WI38 (cell line): Measurements from ENCODE around the gene CHMP2B.
"Not testable (repeated sequence)": the region's sequence is repeated elsewhere in the genome, so short reads cannot be mapped to it uniquely, and the experiment has no call there.

Experiments
- H3K4me3 ChIP-seq: 2 replicates; pipeline ENCODE4 v1.5.1; 2011; ENCODE audit warnings: low read depth, mild to moderate bottlenecking, control low read depth, low read length
- TF ChIP-seq, protein P1 (sequence below): IDR thresholded peaks from 2 replicates; pipeline ENCODE4 v1.5.1; 2012; ENCODE audit warnings: low read depth, mild to moderate bottlenecking, control low read depth, low read length

Gene CHMP2B

DNA sequence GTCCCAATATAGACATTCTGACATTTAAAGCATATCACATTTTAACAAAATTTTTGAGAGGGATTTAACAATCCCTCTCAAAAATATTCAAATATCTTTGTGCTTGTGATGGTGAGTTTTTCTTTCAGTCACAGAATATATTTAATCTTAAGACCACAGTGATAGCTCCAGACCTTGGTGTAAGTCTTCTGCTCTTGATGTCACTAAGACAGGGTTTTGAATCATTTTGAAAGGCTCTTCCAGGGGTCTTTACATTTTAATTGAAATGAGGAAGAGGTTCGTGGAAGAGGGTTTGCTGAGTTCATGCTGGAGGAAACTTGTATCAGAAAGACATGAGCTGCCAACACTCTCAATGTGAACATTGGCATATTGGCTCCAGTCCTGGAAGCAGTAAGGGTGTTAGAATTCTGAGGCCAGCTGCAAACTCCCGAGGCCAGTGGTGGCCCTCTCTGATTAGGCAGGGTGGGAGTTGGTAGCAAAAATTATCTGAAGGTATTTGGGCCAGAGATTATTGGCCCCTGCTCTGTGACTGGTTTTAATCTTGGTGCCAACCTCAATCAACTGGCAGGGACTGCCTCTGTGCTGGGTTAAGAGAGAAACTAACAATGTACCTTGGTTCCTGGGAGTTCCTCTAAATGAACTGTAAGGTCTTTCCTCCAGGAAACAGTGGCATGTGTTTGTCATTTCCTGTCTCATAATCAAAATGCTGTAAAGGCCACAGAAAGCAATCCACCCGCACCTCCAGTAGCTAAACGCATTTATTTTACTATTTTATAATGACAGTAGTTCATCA lies 44.0 kb downstream of the CHMP2B start:
- H3K4me3 ChIP-seq, result no peak overlapping the region
- TF ChIP-seq, protein P1, sequence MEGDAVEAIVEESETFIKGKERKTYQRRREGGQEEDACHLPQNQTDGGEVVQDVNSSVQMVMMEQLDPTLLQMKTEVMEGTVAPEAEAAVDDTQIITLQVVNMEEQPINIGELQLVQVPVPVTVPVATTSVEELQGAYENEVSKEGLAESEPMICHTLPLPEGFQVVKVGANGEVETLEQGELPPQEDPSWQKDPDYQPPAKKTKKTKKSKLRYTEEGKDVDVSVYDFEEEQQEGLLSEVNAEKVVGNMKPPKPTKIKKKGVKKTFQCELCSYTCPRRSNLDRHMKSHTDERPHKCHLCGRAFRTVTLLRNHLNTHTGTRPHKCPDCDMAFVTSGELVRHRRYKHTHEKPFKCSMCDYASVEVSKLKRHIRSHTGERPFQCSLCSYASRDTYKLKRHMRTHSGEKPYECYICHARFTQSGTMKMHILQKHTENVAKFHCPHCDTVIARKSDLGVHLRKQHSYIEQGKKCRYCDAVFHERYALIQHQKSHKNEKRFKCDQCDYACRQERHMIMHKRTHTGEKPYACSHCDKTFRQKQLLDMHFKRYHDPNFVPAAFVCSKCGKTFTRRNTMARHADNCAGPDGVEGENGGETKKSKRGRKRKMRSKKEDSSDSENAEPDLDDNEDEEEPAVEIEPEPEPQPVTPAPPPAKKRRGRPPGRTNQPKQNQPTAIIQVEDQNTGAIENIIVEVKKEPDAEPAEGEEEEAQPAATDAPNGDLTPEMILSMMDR, result no peak

DNA sequence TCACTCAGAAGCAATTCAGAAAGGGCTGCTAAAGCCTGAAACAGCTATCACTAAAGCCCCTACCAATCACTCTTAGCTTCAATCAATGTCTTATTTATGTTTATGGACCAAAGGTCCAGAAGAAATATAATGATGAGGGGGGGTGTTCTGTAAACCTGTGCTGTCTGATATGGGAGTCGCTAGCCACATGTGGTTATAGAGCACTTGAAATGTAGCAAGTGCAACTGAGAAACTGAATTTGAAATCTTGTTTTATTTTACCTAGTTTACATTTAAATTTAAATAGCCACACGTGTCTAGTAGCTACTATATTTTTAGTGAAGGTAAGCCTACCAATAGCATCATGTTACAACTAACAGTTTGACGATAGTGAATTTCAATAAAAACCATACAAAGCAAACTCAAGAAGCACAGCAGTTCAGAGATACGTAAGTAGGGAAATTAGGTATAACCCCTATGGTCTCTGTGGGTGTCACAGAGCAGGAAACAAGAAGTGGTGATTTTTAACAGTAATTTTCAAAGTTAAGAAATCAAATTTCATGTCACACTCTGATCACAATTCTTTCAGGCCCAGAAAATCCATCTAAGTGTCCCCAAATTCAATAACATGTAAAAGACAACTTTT lies 45.7 kb downstream of the CHMP2B start:
- H3K4me3 ChIP-seq, result no peak overlapping the region
- TF ChIP-seq, protein P1, result no peak

DNA sequence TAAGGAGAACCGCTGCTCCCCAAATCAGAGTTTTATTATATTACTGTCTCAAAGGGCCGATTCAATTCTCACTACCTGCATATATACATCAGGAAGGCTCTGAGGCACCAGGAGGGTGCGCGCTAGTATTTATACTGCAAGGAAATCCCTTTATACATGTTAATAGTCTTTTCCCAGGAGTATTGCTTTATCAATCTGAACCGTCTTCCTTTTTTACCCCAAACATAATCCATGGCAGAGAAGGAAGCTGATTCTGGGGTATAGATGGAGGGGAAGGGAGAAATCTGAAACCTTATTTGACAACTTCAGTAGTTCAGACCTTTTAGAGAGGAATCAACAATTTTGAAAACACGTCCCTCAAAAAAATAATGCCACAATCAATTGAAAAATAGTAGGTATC lies 49.4 kb downstream of the CHMP2B start, which contains the start of gene POU1F1:
TSS of gene POU1F1 (minus strand) at position 101 of the 400 bp plus-strand sequence. CDS start 122 bp downstream, outside the sequence.
- no peak within 1 kb of the TSS for H3K4me3 ChIP-seq
- TF ChIP-seq, protein P1, result no peak

DNA sequence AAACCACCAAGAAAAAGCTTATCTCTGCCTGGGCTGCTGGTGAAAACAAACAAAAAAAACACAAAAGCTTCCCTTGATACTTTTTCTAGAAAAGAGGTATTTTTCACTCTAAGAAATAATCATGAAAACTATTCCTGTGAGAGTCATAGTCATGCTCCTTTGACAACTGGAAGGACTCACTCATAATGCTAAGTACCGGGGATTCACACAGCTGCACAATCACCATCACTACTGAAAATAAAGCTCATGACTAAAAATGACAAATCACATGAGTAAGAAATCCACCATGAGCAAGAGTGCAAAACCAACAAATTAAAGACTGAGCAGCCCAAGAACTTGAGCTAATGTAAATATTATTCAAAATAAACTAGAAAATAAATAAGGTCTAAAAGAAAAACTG lies 59.9 kb downstream of the CHMP2B start:
- TF ChIP-seq, protein P1, result no peak
- no peak overlapping the region for H3K4me3 ChIP-seq

DNA sequence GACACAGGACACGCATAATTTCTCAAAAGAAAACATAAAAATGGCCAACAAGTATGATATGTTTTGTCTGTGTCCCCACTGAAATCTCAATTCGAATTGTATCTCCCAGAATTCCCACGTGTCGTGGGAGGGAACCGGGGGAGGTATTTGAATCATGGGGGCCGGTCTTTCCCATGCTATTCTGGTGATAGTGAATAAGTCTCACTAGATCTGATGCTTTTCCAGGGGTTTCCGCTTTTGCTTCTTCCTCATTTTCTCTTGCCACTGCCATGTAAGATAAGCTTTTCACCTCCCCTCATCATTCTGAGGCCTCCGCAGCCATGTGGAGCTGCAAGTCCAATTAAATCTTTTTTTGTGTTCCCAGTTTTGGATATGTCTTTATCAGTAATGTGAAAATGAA lies 61.3 kb downstream of the CHMP2B start:
- no peak overlapping the region for H3K4me3 ChIP-seq
- TF ChIP-seq, protein P1, result no peak

DNA sequence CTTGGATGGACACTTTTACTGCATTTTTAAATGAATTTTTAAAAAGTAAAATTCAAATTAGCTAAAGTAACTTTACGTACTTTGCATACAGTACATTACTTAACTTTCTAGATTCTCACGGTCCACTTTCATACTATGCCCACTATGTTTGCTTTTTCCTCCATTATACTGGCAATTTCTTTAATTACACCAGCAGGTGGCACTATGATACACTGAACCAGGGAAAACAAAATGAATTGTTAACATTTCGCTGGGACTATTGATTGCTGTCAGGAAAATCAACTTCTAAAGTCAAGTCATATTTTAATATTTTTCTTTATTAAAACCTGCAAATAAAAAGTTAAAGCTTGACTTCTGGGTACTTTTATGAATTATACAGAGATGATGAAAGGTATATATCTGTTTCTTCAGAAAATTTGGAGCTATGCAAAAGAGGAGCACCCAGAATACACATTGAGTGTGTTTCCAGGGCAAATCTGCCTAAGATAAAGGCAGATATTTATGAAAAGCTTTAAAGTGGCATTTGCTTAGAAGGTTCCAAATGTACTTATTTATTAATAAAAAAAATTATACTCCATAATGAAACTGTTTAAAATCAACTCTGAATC lies 71.1 kb downstream of the CHMP2B start:
- H3K4me3 ChIP-seq, result no peak overlapping the region
- TF ChIP-seq, protein P1, result peak; percentile 39; the same call in 1 of the 2 replicates

DNA sequence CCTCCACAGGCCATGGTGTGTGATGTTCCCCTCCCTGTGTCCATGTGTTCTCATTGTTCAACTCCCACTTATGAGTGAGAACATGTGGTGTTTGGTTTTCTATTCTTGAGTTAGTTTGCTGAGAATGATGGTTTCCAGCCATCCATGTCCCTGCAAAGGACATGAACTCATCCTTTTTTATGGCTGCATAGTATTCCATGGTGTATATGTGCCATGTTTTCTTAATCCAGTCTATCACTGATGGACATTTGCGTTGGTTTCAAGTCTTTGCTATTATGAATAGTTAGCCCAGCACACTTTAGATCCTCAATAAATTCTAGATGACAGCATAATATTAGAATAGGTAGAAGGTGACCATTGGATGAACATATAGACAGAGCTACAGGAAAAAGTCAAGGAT lies 77.9 kb downstream of the CHMP2B start:
- not testable (repeated sequence) for H3K4me3 ChIP-seq
